Measurements from ENCODE around the gene SCRN1.

The SCRN1 gene

GRCh38 chr7:30027740-30028215 lies 38.2 kb upstream of the SCRN1 start:
- DNase-seq (ENCODE audit: insufficient read length, low spot score) (no peak), FAIRE-seq (no peak)
- TF ChIP-seq TAF1 (IDR thresholded peaks at IDR 0.05; ENCODE audit: low read depth, low read length) (no peak), PAX5 (IDR thresholded peaks at IDR 0.05; ENCODE audit: insufficient read depth, low read length, severe bottlenecking) (no peak), POU2F2 (IDR thresholded peaks at IDR 0.05; ENCODE audit: low read depth, low read length) (no peak), SPI1 (IDR thresholded peaks at IDR 0.05; ENCODE audit: low read depth, low read length) (no peak), POLR2AphosphoS5 (IDR thresholded peaks at IDR 0.05; ENCODE audit: low read depth, low read length) (no peak), POLR2A (IDR thresholded peaks at IDR 0.05; ENCODE audit: low read depth, low read length) (peak; percentile 60)

GRCh38 chr7:30027065-30027456 lies 37.5 kb upstream of the SCRN1 start:
- TF ChIP-seq TAF1 (IDR thresholded peaks at IDR 0.05; ENCODE audit: low read depth, low read length): 0 out of 2 replicates have a peak, but pooled peaks have one; percentile 20
- TF ChIP-seq POLR2A (IDR thresholded peaks at IDR 0.05; ENCODE audit: low read depth, low read length): no peak; the same call in 1 of the 2 replicates
- TF ChIP-seq POU2F2 (IDR thresholded peaks at IDR 0.05; ENCODE audit: low read depth, low read length): no peak
- peak; percentile 77 for TF ChIP-seq SPI1 (IDR thresholded peaks at IDR 0.05; ENCODE audit: low read depth, low read length)
- DNase-seq (ENCODE audit: insufficient read length, low spot score): no peak
- peak; percentile 48 for FAIRE-seq

GRCh38 chr7:30026229-30027064 lies 36.8 kb upstream of the SCRN1 start, which contains the start of gene FKBP14:
FKBP14 (minus strand) TSS chr7:30026702; CDS start chr7:30026508, 194 bp downstream.
- DNase-seq (ENCODE audit: insufficient read length, low spot score) (peak; percentile 53), FAIRE-seq (peak; percentile 94)
- TF ChIP-seq PAX5 (IDR thresholded peaks at IDR 0.05; ENCODE audit: insufficient read depth, low read length, severe bottlenecking) (no peak), TAF1 (IDR thresholded peaks at IDR 0.05; ENCODE audit: low read depth, low read length) (peak; percentile 45; the same call in 1 of the 2 replicates), SPI1 (IDR thresholded peaks at IDR 0.05; ENCODE audit: low read depth, low read length) (no peak), POU2F2 (IDR thresholded peaks at IDR 0.05; ENCODE audit: low read depth, low read length) (peak; percentile 69), POLR2A (IDR thresholded peaks at IDR 0.05; ENCODE audit: low read depth, low read length) (peak; percentile 90), POLR2AphosphoS5 (IDR thresholded peaks at IDR 0.05; ENCODE audit: low read depth, low read length) (peak; percentile 76)

DNA sequence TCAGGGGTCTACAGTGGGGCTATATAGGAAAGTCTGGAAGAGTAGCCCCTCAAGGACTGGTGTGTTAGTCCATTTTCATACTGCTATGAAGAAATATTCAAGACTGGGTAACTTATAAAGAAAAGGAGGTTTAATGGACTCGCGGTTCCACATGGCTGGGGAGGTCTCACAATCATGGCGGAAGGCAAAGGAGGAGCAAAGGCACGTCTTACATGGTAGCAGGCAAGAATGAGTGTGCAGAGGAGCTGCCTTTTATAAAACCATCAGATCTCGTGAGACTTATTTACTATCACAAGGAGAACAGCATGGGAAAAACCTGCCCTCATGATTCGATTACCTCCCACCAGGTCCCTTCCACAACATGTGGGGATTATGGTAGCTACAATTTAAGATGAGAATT lies 33.9 kb upstream of the SCRN1 start:
- TF ChIP-seq POLR2A (IDR thresholded peaks at IDR 0.05; ENCODE audit: low read depth, low read length): no peak
- no peak for TF ChIP-seq POLR2AphosphoS5 (IDR thresholded peaks at IDR 0.05; ENCODE audit: low read depth, low read length)
- TF ChIP-seq SPI1 (IDR thresholded peaks at IDR 0.05; ENCODE audit: low read depth, low read length): no peak
- TF ChIP-seq TAF1 (IDR thresholded peaks at IDR 0.05; ENCODE audit: low read depth, low read length): no peak
- TF ChIP-seq PAX5 (IDR thresholded peaks at IDR 0.05; ENCODE audit: insufficient read depth, low read length, severe bottlenecking): no peak
- TF ChIP-seq POU2F2 (IDR thresholded peaks at IDR 0.05; ENCODE audit: low read depth, low read length): no peak
- DNase-seq (ENCODE audit: insufficient read length, low spot score): no peak
- FAIRE-seq: peak; percentile 41

DNA sequence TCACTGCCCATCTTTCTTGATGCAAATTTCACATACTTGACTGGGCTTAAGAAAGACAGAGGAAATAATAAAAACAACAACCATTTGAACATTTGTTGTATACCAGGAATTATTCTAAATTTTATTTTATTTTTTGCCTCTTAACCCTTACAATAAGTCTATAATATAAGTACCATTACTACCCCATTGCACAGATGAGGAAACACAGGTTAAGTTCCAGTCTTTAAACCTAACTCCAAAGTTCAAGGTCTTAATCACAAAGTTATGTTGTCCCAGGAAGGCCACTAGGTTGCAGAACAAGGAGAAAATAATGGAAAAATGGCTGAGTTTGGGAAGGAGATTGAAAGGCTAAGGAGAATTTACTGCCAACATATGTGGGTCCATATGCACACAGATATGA lies 33.4 kb upstream of the SCRN1 start:
- DNase-seq (ENCODE audit: insufficient read length, low spot score): no peak
- TF ChIP-seq PAX5 (IDR thresholded peaks at IDR 0.05; ENCODE audit: insufficient read depth, low read length, severe bottlenecking) (no peak), TAF1 (IDR thresholded peaks at IDR 0.05; ENCODE audit: low read depth, low read length) (no peak), SPI1 (IDR thresholded peaks at IDR 0.05; ENCODE audit: low read depth, low read length) (no peak), POLR2A (IDR thresholded peaks at IDR 0.05; ENCODE audit: low read depth, low read length) (no peak), POU2F2 (IDR thresholded peaks at IDR 0.05; ENCODE audit: low read depth, low read length) (no peak), POLR2AphosphoS5 (IDR thresholded peaks at IDR 0.05; ENCODE audit: low read depth, low read length) (no peak)
- no peak for FAIRE-seq

DNA sequence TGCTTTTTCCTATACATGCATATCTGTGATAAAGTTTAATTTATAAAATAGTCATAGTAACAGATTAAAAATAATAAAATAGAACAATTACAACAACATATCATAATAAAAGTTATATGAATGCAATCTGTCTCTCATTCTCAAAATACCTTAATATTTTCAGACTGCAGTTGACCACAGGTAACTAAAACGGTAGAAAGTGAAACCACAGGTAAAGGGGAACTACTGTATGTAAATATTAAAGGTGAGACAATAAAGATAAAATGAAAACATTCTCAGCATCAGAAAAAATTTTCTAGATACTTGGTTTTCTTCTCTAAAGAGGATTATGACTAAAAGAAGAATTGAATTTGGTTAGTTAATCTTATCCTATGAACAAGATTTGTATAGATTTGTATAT lies 30.9 kb upstream of the SCRN1 start:
- FAIRE-seq: no peak
- TF ChIP-seq POU2F2 (IDR thresholded peaks at IDR 0.05; ENCODE audit: low read depth, low read length): no peak
- TF ChIP-seq POLR2AphosphoS5 (IDR thresholded peaks at IDR 0.05; ENCODE audit: low read depth, low read length): no peak
- TF ChIP-seq SPI1 (IDR thresholded peaks at IDR 0.05; ENCODE audit: low read depth, low read length): no peak
- TF ChIP-seq TAF1 (IDR thresholded peaks at IDR 0.05; ENCODE audit: low read depth, low read length): no peak
- no peak for TF ChIP-seq POLR2A (IDR thresholded peaks at IDR 0.05; ENCODE audit: low read depth, low read length)
- no peak for TF ChIP-seq PAX5 (IDR thresholded peaks at IDR 0.05; ENCODE audit: insufficient read depth, low read length, severe bottlenecking)
- no peak for DNase-seq (ENCODE audit: insufficient read length, low spot score)

DNA sequence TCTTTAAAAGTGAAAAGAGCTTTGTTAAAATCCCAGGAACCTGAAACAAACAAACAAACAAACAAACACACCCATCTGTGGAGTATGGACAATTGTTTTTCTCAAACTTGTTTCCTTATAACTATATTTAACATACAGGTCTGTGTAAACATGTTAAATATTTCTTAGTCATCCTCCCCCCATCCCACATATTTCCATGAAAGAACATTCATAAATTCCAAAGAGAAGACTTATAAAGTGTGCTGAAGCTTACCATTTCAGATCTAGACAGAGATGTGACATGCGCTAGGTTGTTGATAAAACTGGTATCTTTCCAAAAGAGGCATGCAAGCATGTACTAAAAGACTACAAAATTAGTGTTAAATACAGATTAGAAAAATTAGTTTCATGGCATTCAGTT lies 30.4 kb upstream of the SCRN1 start:
- FAIRE-seq (no peak), DNase-seq (ENCODE audit: insufficient read length, low spot score) (no peak)
- no peak for TF ChIP-seq PAX5 (IDR thresholded peaks at IDR 0.05; ENCODE audit: insufficient read depth, low read length, severe bottlenecking)
- TF ChIP-seq TAF1 (IDR thresholded peaks at IDR 0.05; ENCODE audit: low read depth, low read length): no peak
- no peak for TF ChIP-seq POLR2A (IDR thresholded peaks at IDR 0.05; ENCODE audit: low read depth, low read length)
- no peak for TF ChIP-seq POU2F2 (IDR thresholded peaks at IDR 0.05; ENCODE audit: low read depth, low read length)
- TF ChIP-seq POLR2AphosphoS5 (IDR thresholded peaks at IDR 0.05; ENCODE audit: low read depth, low read length): no peak
- TF ChIP-seq SPI1 (IDR thresholded peaks at IDR 0.05; ENCODE audit: low read depth, low read length): no peak

GRCh38 chr7:30019387-30019786 lies 29.8 kb upstream of the SCRN1 start:
- DNase-seq (ENCODE audit: insufficient read length, low spot score) (no peak), FAIRE-seq (no peak)
- TF ChIP-seq PAX5 (IDR thresholded peaks at IDR 0.05; ENCODE audit: insufficient read depth, low read length, severe bottlenecking) (no peak), POLR2AphosphoS5 (IDR thresholded peaks at IDR 0.05; ENCODE audit: low read depth, low read length) (no peak), SPI1 (IDR thresholded peaks at IDR 0.05; ENCODE audit: low read depth, low read length) (no peak), POLR2A (IDR thresholded peaks at IDR 0.05; ENCODE audit: low read depth, low read length) (no peak), POU2F2 (IDR thresholded peaks at IDR 0.05; ENCODE audit: low read depth, low read length) (no peak), TAF1 (IDR thresholded peaks at IDR 0.05; ENCODE audit: low read depth, low read length) (no peak)

- no peak for TF ChIP-seq POLR2A (IDR thresholded peaks at IDR 0.05; ENCODE audit: low read depth, low read length)
- TF ChIP-seq POU2F2 (IDR thresholded peaks at IDR 0.05; ENCODE audit: low read depth, low read length): no peak
- no peak for TF ChIP-seq TAF1 (IDR thresholded peaks at IDR 0.05; ENCODE audit: low read depth, low read length)
- no peak for TF ChIP-seq SPI1 (IDR thresholded peaks at IDR 0.05; ENCODE audit: low read depth, low read length)
- FAIRE-seq: no peak
- DNase-seq (ENCODE audit: insufficient read length, low spot score): no peak
These were observed 28.9 kb upstream of the SCRN1 start for GRCh38 chr7:30018451-30018850.

Measured in GM12891 (cell line).